K562 (cell line): ENCODE results near the gene TMIGD2. TPM values are rescaled to one million over a fixed set of nuclear protein-coding genes. Genes with fewer than 3 reads are reported as not detected.

ENCODE experiments used
- AFF1 ChIP-seq, 2 experiments: fragments of 450-650 bp; IDR thresholded peaks; 2 replicates each; pipeline ENCODE4 v1.6.1; 2018; ENCODE audit warnings: mild to moderate bottlenecking in 2 of 2, low read depth in 1 of 2; ENCODE audit not compliant: partially characterized antibody in 2 of 2
- ARNT ChIP-seq, 2 experiments: fragments of 450-650 bp; IDR thresholded peaks; 2 replicates each; pipeline ENCODE4 v1.6.1; 2016; ENCODE audit warnings: mild to moderate bottlenecking in 1 of 2
- BACH1 ChIP-seq: fragments of 200-800 bp; sonication (Bioruptor generic); IDR thresholded peaks from 2 replicates; pipeline ENCODE4 v1.6.1; 2016; ENCODE audit warnings: missing genetic modification characterization, missing compliant biosample characterization
- BCL6 ChIP-seq: fragments of 250-450 bp; sonication (Bioruptor Pico); IDR thresholded peaks from 2 replicates; pipeline ENCODE4 v1.4.0; 2020
- CCAR2 ChIP-seq: fragments of 200-400 bp; formaldehyde crosslinking; IDR thresholded peaks from 2 replicates; pipeline ENCODE4 v1.6.1; 2017; ENCODE audit warnings: mild to moderate bottlenecking, low read depth, low read length
- GABPA ChIP-seq: fragments of 200-800 bp; sonication (Bioruptor generic); conservative IDR thresholded peaks from 2 replicates; pipeline ENCODE4 v1.6.1; 2016; ENCODE audit warnings: low read depth, missing genetic modification characterization, missing compliant biosample characterization
- GATAD2B ChIP-seq: fragments of 450-650 bp; IDR thresholded peaks from 2 replicates; pipeline ENCODE4 v1.6.1; 2017; ENCODE audit warnings: mild to moderate bottlenecking, borderline replicate concordance
- HMG20A ChIP-seq: fragments of 450-650 bp; formaldehyde crosslinking; conservative IDR thresholded peaks from 2 replicates; pipeline ENCODE4 v1.4.0; 2020; ENCODE audit warnings: mild to moderate bottlenecking, mixed read lengths
- HMGN3 ChIP-seq: IDR thresholded peaks from 2 replicates; pipeline ENCODE4 v1.6.1; 2011; ENCODE audit warnings: borderline replicate concordance, low read depth, mild to moderate bottlenecking, mixed read lengths, low read length; ENCODE audit not compliant: insufficient read length; ENCODE audit errors: extremely low read depth
- HNRNPL ChIP-seq: fragments of 200-400 bp; formaldehyde crosslinking; IDR thresholded peaks from 2 replicates; pipeline ENCODE4 v1.6.1; 2017; ENCODE audit warnings: low read depth, mild to moderate bottlenecking, low read length
- MCM7 ChIP-seq, 2 experiments: fragments of 450-650 bp; IDR thresholded peaks; 2 replicates each; pipeline ENCODE4 v1.6.1; 2016 to 2018
- RBM34 ChIP-seq: fragments of 200-400 bp; formaldehyde crosslinking; IDR thresholded peaks from 2 replicates; pipeline ENCODE4 v1.6.1; 2018; ENCODE audit warnings: low read length, borderline replicate concordance; ENCODE audit not compliant: insufficient read depth
- SFPQ ChIP-seq: fragments of 200-400 bp; formaldehyde crosslinking; IDR thresholded peaks from 2 replicates; pipeline ENCODE4 v1.6.1; 2017; ENCODE audit warnings: mild to moderate bottlenecking, low read depth, low read length, moderate library complexity
- SIN3A ChIP-seq, 2 experiments: fragments of 150-350 bp in 1 of 2; IDR thresholded peaks; 2 replicates each; pipeline ENCODE4 v1.6.1; 2011 to 2016; ENCODE audit warnings: borderline replicate concordance in 2 of 2, low read depth in 2 of 2, low read length in 2 of 2, mild to moderate bottlenecking in 2 of 2, moderate library complexity in 2 of 2; ENCODE audit not compliant: control insufficient read depth in 1 of 2
- ZBTB7A ChIP-seq: IDR thresholded peaks from 2 replicates; pipeline ENCODE4 v1.6.1; 2011; ENCODE audit warnings: low read depth, mild to moderate bottlenecking, low read length, moderate library complexity, borderline replicate concordance; ENCODE audit not compliant: control insufficient read depth
- ZNF717 ChIP-seq: fragments of 250-450 bp; sonication (Bioruptor Pico); IDR thresholded peaks from 2 replicates; pipeline ENCODE4 v1.5.0; 2021
- ZNF79 ChIP-seq: fragments of 250-450 bp; sonication (Bioruptor Pico); IDR thresholded peaks from 2 replicates; pipeline ENCODE4 v1.4.0; 2020; ENCODE audit warnings: low read depth, mild to moderate bottlenecking, moderate library complexity
- polyA plus RNA-seq, 8 experiments: library from polyadenylated mRNA; depleted of rRNA in 4 of 8; stranded (reverse) in 5 of 8; unstranded in 3 of 8; fragments of >200 nt; fragmentation: Nextera tagmentation in 2 of 8; fragmentation: Illumina TruSeq in 1 of 8; extraction: Ambion mirVana in 2 of 8; extraction: Trizol in 1 of 8; gene quantifications; 2 replicates each; pipeline versions ENCODE4 v1.2.1 to v1.2.3, GENCODE V29; 2011 to 2014; ENCODE audit warnings: inconsistent platforms in 1 of 8, missing spikeins in 1 of 8
- total RNA-seq, 7 experiments: library from RNA; depleted of rRNA in 6 of 7; stranded (reverse); fragments of >200 nt in 6 of 7; fragmentation: Illumina TruSeq in 2 of 7; extraction: Trizol in 2 of 7; gene quantifications; 2 replicates each; pipeline versions ENCODE4 v1.2.1 to v1.2.3, GENCODE V29; 2011 to 2021; ENCODE audit warnings: low replicate concordance in 1 of 7
- TF ChIP-seq, protein P1 (sequence below): fragments of 250-450 bp; sonication (Bioruptor Pico); IDR thresholded peaks from 2 replicates; pipeline ENCODE4 v1.8.0; 2021; ENCODE audit warnings: mild to moderate bottlenecking, moderate library complexity

Gene TMIGD2
- total and polyA plus RNA-seq, 9 of the 15 experiments (the other 6 are each of a cell fraction or from before 2014, with no cell fraction given) = not detected

DNA sequence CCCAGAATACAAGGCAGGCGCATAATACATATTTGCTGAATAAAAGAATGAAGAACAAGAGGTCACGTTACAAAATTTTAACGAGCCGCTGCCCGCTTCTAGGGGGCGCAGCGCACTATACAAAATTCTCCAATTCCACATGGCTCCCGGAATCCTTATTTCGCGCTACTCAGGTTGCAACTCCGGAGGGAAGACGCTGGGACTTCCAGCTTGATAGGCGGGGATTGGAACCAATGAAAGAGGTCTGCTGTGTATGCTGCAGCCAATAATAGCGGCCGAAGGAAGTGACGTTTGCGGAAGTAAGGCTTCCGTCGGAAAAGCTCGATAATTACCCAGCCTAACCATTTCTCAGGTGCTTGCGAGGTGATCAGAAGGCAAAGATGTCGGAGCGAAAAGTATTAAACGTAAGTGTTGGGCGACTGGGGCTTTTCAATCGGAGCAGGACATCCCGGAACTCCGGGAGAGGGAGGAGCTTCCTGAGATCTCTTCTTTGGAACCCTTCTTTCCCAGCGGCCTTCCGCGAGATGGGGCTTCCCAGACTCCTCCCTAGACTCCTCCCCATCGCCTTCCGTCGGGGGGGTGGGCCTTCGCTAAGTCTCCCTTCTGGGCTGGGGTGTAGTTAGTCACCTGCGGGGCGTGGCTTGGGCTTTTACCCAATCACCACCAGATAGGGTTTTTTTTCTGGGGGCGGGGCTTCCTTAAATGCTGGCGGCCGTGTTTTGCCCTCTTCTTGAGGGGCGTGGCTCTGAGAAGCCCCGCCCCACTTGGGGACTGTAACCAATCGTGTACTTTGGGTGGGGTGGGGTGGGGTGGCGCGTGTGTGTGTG is 55.2 kb downstream of the TMIGD2 start, which contains the start of gene YJU2 (continued):
- TF ChIP-seq, protein P1, sequence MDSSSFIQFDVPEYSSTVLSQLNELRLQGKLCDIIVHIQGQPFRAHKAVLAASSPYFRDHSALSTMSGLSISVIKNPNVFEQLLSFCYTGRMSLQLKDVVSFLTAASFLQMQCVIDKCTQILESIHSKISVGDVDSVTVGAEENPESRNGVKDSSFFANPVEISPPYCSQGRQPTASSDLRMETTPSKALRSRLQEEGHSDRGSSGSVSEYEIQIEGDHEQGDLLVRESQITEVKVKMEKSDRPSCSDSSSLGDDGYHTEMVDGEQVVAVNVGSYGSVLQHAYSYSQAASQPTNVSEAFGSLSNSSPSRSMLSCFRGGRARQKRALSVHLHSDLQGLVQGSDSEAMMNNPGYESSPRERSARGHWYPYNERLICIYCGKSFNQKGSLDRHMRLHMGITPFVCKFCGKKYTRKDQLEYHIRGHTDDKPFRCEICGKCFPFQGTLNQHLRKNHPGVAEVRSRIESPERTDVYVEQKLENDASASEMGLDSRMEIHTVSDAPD = no peak
- TF ChIP-seq SIN3A (IDR thresholded peaks at IDR 0.05; ENCODE audit: borderline replicate concordance in 2 of 2, control insufficient read depth in 1 of 2, low read depth in 2 of 2, low read length in 2 of 2) (peak in 1 of 2 experiments; percentile 72; a peak in 1 of 4 replicates), ARNT (IDR thresholded peaks at IDR 0.05) (peak; percentile 63 to 93; a peak in 3 of 4 replicates), ZBTB7A (peak; percentile 39; the same call in 1 of the 2 replicates), ZNF717 (CRISPR knock-in tag) (no peak), SFPQ (no peak), AFF1 (IDR thresholded peaks at IDR 0.05; ENCODE audit: low read depth in 1 of 2, partially characterized antibody in 2 of 2) (peak in 1 of 2 experiments; percentile 92), HMGN3 (no peak), CCAR2 (no peak), HMG20A (CRISPR knock-in tag) (no peak), HNRNPL (no peak), GATAD2B (no peak; the same call in 1 of the 2 replicates), GABPA (peak; percentile 99), BCL6 (CRISPR knock-in tag) (no peak), RBM34 (no peak), ZNF79 (CRISPR knock-in tag) (no peak), MCM7 (IDR thresholded peaks at IDR 0.05) (no peak), BACH1 (no peak)
